Kidney epithelial cell (primary cell): ENCODE data around the gene CHURC1. TPM values are rescaled to one million over a fixed set of nuclear protein-coding genes. Genes with fewer than 3 reads are reported as not detected.

Experiments
- DNase-seq: peaks from one replicate; pipeline ENCODE4 v3.0.0-alpha.2; 2010; ENCODE audit warnings: low read depth
- H3K27me3 ChIP-seq: 2 replicates; pipeline ENCODE4 v1.6.0; 2011; ENCODE audit warnings: low read length; ENCODE audit not compliant: control insufficient read depth, insufficient read depth
- H3K36me3 ChIP-seq: 2 replicates; pipeline ENCODE4 v1.5.1; 2011; ENCODE audit warnings: low read length; ENCODE audit not compliant: control insufficient read depth, insufficient read depth
- H3K4me3 ChIP-seq: 2 replicates; pipeline ENCODE4 v1.5.1; 2011; ENCODE audit warnings: low read depth, mild to moderate bottlenecking, control low read depth, low read length
- CTCF ChIP-seq: IDR thresholded peaks from 2 replicates; pipeline ENCODE4 v1.5.1; 2011; ENCODE audit warnings: mild to moderate bottlenecking, moderate library complexity, low read length, control low read depth, inconsistent platforms; ENCODE audit not compliant: insufficient read depth, poor library complexity, severe bottlenecking
- total RNA-seq: library from RNA; depleted of rRNA; stranded (reverse); fragments of >200 nt; gene quantifications from 2 replicates; pipeline ENCODE4 v1.2.3, GENCODE V29; 2015

Gene CHURC1
- total RNA-seq, 1 donor from 2014 or later = 56.8 TPM

GRCh38 chr14:64965356-64966000 lies 51.2 kb downstream of the CHURC1 start:
- Histone ChIP-seq H3K27me3 (no peaks in the 10 kb centered on the region), H3K4me3 (no peak overlapping the region), H3K36me3 (no peaks in the 10 kb centered on the region)
- no peak for DNase-seq
- TF ChIP-seq CTCF = no peak

DNA sequence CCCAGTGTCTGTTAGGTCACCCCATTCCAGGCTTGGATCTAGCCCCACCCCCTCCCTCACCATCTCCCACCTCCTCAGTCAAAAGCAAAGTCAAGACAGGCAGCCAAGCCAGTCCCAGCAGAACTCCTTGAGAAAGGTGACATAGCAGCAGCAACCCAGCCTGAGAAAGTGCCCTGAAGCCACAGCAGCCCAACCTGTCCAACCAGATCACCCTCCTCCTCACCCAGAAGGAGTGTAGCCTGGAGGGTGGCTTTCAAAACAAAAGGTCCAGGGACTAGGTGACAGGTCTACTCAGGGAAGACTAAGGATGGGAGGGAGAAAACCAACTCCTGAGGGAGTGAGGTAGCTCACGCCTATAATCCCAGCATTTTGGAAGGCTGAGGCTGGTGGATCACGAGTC lies 52.7 kb downstream of the CHURC1 start:
- TF ChIP-seq CTCF = no peak

GRCh38 chr14:64968167-64968566 lies 53.9 kb downstream of the CHURC1 start:
- H3K27me3 ChIP-seq = peaks cover 3% of the 10 kb centered on the region
- no peaks in the 10 kb centered on the region for H3K36me3 ChIP-seq
- DNase-seq = no peak
- TF ChIP-seq CTCF = no peak
- H3K4me3 ChIP-seq = no peak overlapping the region

More for the DNA sequence above, 52.7 kb downstream of the CHURC1 start:
- Histone ChIP-seq H3K4me3 (no peak overlapping the region), H3K27me3 (no peaks in the 10 kb centered on the region), H3K36me3 (no peaks in the 10 kb centered on the region)
- DNase-seq = no peak

DNA sequence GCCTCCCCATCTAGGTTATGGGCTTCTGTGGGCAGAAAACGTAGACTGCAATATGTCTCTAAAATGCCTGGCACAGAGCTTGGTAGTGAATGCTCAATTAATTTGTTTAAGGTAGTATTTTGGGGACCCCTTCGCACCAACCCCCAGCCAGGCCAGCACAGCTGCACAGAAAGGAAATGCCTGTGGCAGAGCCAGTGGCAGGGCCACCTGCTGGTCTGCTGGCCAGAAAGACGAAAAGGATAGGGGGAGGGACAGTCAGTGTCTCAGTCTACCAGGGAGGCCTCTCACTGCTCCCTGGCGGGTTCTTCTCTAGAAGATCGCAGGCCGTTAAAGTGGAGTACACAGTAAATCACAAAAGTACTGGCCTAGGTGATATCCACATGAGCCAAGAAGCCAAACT lies 54.4 kb downstream of the CHURC1 start:
- DNase-seq = no peak
- TF ChIP-seq CTCF = no peak

DNA sequence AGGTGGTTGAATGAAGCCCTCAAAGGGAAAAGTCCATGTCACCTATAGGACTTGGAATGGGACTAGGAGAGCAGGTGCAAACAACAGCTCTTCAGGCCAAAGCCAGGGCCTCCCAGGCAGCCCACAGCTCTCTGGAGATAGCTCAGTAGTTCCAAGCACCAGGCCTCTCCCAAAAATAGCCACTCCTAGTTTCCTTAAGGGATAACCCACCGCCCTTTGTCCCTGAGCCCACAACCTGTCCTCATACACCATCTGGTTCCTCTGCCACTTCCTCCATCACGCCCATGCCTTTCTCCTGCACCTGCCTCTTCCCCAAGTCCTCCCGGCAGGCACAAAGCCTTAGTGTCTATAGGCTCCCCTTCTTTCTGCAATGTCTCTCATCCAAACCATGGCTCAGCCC lies 55.8 kb downstream of the CHURC1 start:
- DNase-seq = no peak
- H3K27me3 ChIP-seq = peaks cover 3% of the 10 kb centered on the region
- H3K4me3 ChIP-seq = no peak overlapping the region
- TF ChIP-seq CTCF = no peak
- H3K36me3 ChIP-seq = no peaks in the 10 kb centered on the region

More for the DNA sequence above, 54.4 kb downstream of the CHURC1 start:
- Histone ChIP-seq H3K4me3 (no peak overlapping the region), H3K36me3 (no peaks in the 10 kb centered on the region), H3K27me3 (peaks cover 3% of the 10 kb centered on the region)

DNA sequence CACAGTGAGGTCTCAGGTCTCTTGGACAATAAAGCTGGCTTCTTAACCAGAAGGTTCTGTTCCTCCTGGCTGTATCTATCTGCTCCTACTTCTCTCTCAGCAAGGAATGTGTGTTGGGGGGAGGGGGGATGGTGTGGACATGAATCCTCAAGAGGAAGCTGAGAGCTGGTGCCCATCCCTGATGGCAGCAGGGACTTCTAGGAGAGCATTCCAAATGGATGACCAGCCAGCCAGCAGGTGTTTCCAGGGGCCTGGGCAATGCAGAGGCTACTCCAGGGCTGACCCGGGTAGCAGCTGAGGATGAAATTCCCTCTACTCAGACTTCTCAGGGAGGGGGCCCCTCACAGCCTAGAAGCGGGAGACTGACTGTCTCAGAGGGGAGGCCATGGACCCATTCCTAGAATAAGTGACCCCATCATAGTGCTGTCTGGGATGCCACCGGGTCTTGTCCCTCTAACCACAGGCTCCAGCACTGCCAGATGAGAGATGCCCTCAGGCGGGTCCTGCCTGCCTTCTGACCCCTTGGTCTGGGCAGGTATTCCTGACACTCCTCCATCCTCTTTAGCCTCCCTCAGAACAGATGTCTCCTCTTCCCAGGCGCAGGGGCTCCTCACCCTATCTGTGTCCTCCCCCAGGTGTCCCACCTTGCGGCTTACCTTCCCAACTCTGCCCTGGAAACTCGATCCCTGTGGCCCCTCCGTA lies 56.7 kb downstream of the CHURC1 start:
- H3K27me3 ChIP-seq = peaks cover 3% of the 10 kb centered on the region
- H3K4me3 ChIP-seq = peak overlapping the region; percentile 77
- H3K36me3 ChIP-seq = no peaks in the 10 kb centered on the region
- DNase-seq = no peak
- no peak for TF ChIP-seq CTCF
